Colon (tissue), 2 donors: Measurements from ENCODE around the gene MTA3.
"Not testable (repeated sequence)": the region's sequence is repeated elsewhere in the genome, so short reads cannot be mapped to it uniquely, and the experiment has no call there.

Experiments
- FAIRE-seq: peaks from 2 replicates; lab custom pipeline; 2012; peaks lifted over from hg19 to GRCh38; lab: Jason Lieb, UNC
- donor health status: control.
- donor health status: control.

The MTA3 gene

DNA sequence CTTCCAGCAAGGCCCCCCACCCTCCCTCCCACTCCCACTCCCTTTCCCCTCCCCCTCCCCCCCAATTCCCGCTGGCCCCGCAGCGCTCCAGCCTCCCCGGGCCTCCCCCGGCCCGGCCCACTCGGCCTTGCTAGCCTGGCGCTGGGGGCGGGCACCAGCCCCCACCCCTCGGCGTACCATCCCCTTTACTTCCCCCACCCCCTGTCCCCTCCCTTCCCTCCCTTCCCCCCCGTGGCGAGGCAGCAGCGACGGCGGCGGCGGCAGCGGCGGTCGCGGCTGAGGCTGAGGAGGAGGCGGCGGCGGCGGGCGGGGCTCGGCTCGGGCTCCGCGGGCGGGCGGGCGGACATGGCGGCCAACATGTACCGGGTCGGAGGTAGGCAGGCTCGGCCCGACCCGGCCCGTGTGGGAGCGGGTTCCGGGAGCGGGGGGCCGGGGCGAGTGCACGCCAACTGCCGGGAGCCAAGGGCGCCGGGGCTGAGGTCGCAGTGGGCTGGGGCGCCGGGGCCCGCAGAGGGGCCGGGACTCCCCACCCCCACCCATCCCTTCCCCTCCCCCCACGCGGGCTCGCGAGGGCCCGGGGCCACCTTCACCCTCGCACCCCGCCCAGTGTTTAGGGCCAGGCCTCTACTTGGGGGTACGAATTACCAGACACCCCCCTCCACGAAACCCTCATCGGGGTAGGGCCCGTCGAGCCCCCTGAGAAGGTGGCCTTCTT, at the start of gene MTA3:
Gene MTA3 (plus strand): TSS at position 232 of the 715 bp plus-strand sequence. CDS start 114 bp downstream, at position 346.
- FAIRE-seq = no peak

DNA sequence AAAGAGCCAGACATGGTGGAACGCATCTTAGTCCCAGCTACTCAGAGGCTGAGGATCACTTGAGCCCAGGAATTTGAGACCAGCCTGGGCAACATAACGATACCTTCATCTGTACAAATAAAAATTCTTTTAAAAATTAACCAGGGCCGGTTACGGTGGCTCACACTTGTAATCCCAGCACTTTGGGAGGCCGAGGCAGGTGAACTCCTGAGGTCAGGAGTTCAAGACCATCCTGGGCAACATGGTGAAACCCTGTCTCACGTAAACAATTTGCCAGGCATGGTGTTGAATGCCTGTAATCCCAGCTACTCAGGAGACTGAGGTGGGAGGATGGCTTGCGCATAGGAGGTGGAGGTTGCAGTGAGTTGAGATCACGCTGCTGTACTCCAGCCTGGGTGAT, 48.8 kb upstream of the MTA3 start:
- no peak for FAIRE-seq

DNA sequence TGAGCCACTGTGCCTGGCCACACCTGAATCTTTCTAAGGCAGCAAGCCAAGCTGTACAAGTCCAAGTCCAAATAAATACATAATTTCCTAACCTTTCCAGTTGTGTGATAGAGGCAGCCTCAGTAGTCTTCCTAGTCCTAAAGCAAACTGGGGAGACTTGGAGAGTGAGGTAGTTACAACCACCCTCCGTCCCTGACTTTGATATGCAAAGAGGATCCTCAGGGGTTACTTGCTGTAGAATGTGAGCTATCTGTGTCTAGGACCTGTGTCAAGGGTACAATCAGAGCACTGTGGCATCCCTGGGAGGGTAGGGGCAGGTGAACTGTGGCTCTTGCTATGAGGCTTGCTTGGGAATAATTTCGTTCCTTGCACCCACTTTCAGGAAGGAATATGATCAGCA, 46.4 kb upstream of the MTA3 start:
- FAIRE-seq = no peak

DNA sequence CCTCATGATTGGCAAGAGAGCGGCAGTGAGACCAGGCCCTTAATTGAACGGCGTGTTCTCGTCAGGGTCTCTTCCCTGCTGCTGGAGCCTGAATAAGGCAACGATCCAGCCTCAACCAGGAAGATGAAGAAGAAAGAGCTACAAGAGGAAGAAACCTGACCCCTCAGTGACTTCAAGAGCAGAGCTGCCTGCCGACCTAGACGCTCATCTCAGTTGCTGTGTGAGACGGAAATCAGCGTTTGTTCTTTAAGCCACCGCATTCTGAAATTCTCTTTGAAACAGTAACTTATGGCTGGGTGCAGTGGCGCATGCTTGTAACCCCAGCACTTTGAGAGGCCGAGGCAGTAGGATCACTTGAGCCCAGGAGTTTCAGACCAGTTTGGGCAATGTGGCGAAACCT, 45.1 kb upstream of the MTA3 start:
- no peak for FAIRE-seq

DNA sequence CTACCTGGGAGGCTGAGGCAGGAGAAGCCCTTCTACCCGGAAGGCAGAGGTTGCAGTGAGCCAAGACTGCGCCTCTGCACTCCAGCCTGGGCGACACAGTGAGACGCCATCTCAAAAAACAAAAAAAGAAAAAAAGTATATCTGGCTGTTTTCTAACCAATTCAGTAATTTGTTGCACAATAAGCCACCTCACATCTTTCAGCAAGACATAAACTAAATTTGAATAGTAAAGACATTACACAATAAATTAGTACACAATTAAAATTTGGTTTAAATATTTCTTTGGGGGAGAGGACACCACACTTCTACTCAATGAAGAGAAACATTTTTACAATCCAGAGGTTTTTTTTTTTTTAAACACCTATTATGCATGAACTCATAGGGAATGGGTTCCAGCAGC, 36.0 kb upstream of the MTA3 start:
- no peak for FAIRE-seq

DNA sequence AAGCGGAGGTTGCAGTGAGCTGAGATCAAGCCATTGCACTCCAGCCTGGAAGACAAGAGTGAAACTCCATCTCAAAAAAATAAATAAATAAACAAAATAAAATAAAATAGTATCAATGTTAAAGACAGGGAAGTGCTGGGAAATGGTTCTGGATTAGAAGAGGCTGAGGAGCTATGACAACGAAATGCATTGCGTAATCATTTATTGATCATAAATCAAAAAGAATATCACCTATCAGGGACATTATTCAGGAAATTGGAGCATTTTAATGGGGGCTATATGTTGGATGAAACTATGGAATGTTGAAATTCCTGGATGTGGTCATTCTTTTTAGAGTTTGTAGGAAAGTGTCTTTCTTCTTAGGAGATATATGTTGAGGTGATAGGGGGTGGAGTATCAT, 30.9 kb upstream of the MTA3 start:
- no peak for FAIRE-seq

DNA sequence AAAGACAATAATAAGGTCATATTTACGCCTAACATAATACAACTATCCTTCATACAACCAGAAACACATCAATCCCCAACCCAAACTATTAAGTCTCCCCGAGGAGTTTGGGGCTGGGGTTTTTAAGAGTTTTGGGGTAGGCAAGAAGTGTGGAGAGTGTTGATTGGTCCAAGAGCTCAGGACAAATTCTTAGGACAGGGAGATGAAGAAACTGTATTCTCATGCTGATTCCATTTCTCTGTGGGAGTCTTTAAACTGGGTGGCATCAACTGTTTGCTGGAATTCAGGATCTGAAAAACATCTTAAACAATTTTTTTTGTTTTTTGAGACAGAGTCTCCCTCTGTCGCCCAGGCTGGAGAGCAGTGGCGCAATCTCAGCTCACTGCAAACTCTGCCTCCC, 25.6 kb upstream of the MTA3 start:
- no peak for FAIRE-seq

DNA sequence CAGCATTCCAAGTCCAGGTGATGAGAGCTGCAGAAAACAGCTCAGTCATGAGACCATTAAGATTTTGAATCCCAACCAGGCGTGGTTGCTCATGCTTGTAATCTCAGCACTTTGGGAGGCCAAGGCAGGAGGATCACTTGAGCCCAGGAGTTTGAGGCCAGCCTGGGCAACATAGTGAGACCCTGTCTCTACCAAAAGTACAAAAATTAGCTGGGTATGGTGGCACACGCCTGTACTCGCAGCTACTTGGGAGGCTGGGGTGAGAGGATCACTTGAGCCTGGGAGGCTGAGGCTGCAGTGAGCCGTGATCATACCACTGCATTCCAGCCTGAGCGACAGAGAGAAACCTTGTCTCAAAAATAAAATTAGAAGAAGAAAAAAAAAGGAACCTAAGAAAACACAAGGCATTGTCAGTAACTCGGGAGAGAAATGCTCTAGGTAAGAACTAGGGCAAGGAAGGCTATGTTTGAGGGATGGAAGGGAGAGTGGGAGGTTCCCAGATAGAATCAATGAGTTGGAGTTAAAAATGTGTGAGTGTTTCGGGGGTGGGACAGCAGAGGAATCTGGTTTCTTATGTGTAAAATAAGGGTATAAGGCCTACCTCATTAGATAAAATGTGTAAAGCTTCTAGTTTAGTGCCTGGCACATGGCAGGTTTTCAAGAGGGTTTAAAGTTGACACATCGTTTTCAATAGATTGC, 23.3 kb upstream of the MTA3 start:
- FAIRE-seq = no peak

GRCh38 chr2:42545841-42546390, 22.5 kb upstream of the MTA3 start:
- no peak for FAIRE-seq

GRCh38 chr2:42547014-42547413, 21.4 kb upstream of the MTA3 start:
- no peak for FAIRE-seq

DNA sequence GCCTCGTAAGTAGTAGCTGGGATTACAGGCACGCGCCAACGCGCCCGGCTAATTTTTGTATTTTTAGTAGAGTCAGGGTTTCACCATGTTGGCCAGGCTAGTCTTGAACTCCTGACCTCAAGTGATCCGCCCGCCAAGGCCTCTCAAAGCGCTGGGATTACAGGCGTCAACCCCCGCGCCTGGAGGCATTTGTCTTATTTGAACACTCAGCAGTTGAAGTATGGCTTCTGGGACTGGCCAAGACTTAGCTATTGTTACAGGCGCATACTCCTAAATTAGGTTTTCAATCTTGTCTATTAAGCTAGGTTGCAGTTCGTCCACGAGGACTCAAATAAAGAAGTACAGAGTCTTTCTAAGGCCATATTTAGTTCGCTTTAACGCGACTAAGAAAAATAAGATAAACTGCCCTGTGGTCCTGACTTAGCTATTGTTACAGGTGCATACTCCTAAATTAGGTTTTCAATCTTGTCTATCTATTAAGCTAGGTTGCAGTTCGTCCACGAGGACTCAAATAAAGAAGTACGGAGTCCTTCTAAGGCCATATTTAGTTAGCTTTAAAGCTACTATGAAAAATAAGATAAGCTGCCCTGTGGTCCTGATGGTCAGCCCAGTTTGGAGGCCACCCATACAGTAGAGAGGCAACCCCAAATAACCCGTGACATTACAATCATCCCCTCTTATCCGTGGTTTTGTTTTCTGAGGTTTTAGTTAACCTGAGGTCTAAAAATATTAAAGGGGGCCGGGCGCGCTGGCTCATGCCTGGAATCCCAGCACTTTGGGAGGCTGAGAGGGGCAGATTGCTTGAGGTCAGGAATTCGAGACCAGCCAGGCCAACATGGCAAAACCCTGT, 20.8 kb upstream of the MTA3 start:
- FAIRE-seq = no peak

- FAIRE-seq = no peak
Observed at GRCh38 chr2:42550870-42551269, 17.6 kb upstream of the MTA3 start.

DNA sequence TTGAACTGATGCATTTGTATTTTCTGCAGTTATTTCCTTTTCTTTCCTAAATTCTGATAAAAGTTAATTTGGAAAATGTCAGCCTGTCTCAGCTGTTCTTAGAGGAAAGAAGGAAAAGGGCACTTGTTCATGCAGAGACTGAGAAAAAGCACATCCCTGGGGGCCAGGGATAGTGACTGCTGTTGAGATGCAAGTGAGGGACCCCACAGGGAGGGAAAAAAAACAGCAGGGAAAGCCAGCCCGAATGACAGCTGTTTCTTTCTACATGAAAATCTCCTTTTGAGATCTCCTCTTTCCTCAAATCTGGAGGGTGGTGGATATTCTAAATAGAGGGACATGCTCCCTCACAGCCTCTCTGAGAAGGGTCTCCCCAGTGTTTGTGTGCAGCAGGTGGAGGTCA, 14.0 kb upstream of the MTA3 start:
- no peak for FAIRE-seq

- FAIRE-seq = no peak
Observed at GRCh38 chr2:42556315-42556890, 12.0 kb upstream of the MTA3 start.

GRCh38 chr2:42557306-42557705, 11.1 kb upstream of the MTA3 start:
- no peak for FAIRE-seq

- FAIRE-seq = no peak
Observed at GRCh38 chr2:42558827-42559226, 9.6 kb upstream of the MTA3 start.

DNA sequence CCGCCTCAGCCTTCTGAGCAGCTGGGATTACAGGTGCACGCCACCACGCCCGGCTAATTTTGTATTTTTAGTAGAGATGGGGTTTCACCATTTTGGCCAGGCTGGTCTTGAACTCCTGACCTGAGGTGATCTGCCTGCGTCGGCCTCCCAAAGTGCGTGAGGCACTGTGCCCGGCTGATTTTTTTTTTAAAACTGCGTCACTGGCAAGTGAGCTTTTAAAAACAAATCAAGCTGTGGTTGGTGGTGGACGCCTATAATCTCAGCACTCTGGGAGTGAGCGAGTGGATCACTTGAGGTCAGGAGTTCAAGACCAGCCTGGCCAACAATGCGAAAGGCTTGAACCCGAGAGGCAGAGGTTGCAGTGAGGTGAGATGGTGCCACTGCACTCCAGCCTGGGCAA, 8.3 kb upstream of the MTA3 start:
- FAIRE-seq = not testable (repeated sequence)

DNA sequence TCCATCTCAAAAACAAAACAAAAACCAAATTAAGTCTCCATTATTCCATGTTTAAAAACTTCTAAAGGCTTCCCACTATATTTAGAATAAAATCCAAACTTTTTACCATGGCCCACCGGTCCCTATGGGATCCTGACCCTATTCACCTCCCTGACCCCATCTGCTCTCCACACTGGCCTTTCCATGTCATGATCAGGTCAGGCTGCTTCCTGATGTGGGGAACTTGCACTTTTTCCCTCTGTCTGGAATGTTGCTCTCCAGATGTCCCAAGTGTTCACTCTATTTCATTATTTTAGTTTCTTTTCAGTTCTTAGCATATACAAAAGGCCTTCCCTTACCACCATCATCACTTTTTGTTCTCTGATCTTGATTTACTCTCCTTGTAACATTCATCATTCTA, 7.5 kb upstream of the MTA3 start:
- no peak for FAIRE-seq

DNA sequence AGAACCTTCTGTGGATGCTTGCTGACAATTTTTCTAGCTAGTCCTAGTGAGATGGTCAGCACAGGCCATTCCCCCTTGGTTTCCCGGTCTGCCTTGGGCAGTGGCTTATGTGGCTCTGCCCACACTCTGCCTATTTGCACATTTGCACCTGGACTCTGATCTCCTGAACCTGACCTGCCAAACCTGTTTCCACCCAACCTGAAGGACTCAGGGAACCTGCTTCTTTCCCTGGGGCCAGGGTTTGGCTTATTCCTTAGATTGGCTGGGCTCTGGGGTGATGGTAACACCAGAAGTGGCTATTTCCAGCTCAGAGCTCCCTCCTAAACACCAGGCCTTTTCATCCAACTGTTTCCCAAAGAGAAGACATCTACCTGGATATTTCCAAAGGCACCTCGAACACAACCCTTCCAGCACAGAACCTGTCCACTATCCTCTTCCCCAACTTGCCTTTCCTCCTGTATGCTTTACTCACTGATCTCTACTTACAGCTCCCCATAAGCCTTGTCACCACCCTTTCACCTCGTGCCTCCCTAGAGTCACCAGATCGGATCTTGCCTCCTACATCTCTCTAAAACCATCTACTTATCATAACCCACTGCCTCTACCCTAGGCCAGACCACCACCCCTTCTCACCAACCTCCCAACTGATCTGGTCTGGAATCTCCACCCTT, 5.8 kb upstream of the MTA3 start:
- FAIRE-seq = no peak

- FAIRE-seq = no peak
Observed at GRCh38 chr2:42566025-42566424, 2.4 kb upstream of the MTA3 start.

DNA sequence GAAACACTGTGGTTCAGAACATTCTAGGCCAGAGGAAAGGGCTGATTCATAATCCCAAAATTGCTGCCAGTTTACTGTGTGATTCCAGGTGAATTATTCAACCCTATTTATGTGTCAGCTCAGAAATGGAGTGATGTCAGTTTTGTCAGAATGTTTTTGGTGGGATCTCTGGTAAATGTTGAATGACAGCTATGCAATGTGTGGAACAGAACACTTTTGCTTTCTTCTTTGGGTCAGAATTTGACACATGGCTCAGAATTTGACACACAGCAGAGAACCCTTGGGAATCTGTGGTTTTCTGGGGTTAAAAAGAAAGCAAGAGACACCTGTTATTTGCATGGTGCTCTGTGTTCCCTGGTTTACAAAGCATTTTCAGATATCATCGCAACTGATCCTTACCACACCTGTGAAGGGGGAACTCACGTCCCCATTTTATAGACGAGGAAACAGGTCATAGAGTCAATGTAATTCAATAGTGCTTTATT, 1.6 kb upstream of the MTA3 start:
- FAIRE-seq = no peak

- no peak for FAIRE-seq
Observed at GRCh38 chr2:42567364-42567763, 1.1 kb upstream of the MTA3 start.
